Measurements from ENCODE around the gene ARHGAP18.

The ARHGAP18 gene

DNA sequence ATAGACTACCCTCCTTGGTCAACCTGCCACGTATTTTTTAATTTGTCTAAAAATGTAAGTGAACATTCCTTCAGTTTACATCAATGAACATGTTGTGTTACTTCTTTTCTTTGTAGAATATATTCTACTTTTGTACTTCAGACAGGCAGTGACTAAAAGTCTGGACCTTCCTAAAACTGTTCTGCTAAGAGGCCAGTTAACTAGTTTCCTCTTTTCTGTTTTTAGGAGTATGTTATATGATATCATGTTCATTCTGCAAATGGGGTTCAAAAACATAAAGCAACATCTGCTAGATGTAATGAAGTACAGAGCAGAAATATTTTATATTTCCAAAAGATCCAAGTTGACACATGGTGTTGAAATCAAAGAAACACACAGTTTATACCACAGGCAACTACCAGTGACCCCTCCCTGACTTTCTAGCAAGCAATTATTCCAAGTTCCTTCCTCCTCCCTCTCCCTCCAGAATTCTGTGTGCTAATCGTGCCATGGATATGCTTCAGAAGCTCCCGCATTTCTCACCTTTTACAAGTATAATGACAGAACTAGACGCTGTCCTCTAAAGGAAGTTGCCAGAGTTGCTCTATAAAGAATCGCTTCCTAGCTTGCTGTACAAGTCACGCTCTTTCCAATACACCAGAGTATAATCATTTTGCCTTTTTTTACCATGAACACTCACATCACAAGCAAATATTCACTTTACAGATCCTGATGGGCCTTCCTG is 64.7 kb downstream of the ARHGAP18 start:
- no peak overlapping the region for H3K4me3 ChIP-seq (ENCODE audit: low read length)

DNA sequence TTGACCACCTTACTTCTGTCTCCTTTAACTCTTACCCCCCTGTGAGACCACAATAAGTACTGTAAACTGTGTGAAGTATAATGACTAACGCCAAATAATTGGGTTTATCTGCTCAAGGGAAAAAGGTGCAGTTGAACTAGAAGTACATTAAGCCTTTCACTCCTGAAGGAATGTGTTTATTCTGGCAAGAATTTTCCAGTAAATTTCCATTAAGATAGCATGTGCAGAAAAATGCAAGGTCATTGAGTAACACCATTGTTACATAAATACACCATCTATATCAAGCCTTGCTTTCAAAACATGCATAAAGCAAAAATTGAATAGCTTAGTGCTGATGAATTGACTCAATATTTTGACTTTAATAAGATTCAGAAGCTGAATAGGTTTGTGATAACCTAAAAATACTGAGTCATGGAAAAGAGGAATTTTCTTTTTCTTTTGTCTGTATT is 65.4 kb downstream of the ARHGAP18 start:
- no peak for TF ChIP-seq ZNF274 (IDR thresholded peaks at IDR 0.05; ENCODE audit: low read depth, low read length)
- no peak overlapping the region for H3K4me3 ChIP-seq (ENCODE audit: low read length)

More for the DNA sequence above, 64.7 kb downstream of the ARHGAP18 start:
- no peak for TF ChIP-seq ZNF274 (IDR thresholded peaks at IDR 0.05; ENCODE audit: low read depth, low read length)

DNA sequence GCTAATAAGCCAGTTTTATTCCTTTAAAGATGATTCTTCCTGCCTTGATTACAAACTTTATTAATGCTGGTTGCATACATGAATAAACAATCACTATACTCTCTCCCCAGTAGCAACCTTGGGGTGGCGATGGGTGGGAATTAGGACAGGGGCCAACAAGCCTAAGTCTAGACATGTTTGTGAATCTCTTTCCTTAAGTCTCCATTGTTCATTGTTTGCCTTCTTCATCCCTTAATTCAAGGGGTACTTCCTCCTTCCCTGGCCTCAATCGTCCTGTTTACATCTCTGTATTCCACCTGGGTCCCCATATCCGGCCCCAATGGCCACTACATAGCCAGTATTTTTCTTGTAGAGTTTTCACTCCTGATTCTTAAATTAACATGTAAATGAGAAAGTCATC is 66.0 kb downstream of the ARHGAP18 start:
- no peak overlapping the region for H3K4me3 ChIP-seq (ENCODE audit: low read length)

DNA sequence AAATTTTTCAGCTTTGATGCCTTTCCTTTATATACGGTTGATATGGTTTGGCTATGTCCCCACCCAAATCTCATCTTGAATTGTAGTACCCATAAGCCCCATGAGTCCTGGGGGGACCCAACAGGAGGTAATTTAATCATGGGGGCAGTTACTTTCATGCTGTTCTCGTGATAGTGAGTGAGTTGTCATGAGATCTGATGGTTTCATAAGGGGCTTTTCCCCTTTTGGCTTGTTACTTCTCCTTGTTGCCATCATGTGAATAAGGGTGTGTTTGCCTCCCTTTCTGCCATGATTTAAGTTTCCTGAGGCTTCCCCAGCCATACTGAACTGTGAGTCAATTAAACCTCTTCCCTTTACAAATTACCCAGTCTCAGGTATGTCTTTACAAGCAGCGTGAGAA is 66.8 kb downstream of the ARHGAP18 start:
- no peak for TF ChIP-seq ZNF274 (IDR thresholded peaks at IDR 0.05; ENCODE audit: low read depth, low read length)
- no peak overlapping the region for H3K4me3 ChIP-seq (ENCODE audit: low read length)

More for the DNA sequence above, 66.0 kb downstream of the ARHGAP18 start:
- no peak for TF ChIP-seq ZNF274 (IDR thresholded peaks at IDR 0.05; ENCODE audit: low read depth, low read length)

DNA sequence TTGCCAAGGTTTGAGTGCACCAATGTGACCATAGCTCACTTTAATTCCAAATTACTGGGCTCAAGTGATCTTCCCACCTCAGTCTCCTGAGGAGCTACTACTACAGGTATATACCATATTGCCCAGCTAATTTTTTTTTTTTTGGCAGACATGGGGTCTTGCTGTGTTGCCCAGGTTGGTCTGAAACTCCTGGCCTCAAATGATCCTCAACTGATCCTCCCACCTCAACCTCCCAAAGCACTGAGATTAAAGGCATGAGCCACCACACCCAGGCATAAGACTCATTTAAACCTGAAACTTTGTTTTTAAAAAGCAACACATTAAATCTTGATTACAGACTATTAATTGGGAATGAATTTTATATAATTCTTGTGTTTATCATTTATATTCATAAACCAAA is 67.7 kb downstream of the ARHGAP18 start:
- TF ChIP-seq ZNF274 (IDR thresholded peaks at IDR 0.05; ENCODE audit: low read depth, low read length) = no peak
- H3K4me3 ChIP-seq (ENCODE audit: low read length) = no peak overlapping the region

DNA sequence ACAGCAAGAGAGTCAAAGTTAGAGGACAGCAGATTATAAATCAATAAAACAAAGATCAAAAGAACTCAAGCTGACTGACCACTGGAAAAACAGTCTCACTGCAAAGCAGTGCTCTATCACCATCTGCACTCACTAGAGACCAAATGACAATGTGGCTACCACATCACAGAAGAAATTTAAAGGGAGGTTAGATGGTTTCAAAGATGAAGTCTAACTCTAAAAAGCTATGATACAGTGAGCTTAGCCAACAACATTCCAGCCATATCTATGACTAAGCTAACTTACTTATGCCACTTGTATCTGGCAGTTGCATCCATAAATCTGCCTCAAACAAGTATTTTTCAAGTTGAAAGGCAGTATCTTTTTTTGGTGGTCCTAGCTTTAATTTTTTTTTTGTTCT is 68.6 kb downstream of the ARHGAP18 start:
- TF ChIP-seq ZNF274 (IDR thresholded peaks at IDR 0.05; ENCODE audit: low read depth, low read length) = no peak
- no peak overlapping the region for H3K4me3 ChIP-seq (ENCODE audit: low read length)

DNA sequence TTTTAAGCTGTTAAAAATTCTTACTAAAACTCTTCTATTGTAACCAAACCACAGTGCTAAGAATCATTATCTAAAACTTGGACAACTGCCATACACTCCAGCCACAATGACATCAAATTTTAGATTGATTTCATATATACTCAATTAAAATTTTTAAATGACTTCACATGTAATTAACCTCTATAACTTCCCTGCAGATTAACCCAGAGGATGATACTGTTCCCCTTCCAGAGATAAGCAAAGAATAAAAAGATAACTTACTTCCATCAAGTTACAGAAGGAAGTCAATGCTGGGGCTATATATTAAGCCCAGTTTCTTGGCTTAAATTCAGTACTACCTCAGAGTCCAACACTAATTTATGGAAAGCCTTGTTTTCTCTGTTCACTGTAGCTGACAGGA is 71.3 kb downstream of the ARHGAP18 start:
- no peak for TF ChIP-seq ZNF274 (IDR thresholded peaks at IDR 0.05; ENCODE audit: low read depth, low read length)
- H3K4me3 ChIP-seq (ENCODE audit: low read length) = no peak overlapping the region

DNA sequence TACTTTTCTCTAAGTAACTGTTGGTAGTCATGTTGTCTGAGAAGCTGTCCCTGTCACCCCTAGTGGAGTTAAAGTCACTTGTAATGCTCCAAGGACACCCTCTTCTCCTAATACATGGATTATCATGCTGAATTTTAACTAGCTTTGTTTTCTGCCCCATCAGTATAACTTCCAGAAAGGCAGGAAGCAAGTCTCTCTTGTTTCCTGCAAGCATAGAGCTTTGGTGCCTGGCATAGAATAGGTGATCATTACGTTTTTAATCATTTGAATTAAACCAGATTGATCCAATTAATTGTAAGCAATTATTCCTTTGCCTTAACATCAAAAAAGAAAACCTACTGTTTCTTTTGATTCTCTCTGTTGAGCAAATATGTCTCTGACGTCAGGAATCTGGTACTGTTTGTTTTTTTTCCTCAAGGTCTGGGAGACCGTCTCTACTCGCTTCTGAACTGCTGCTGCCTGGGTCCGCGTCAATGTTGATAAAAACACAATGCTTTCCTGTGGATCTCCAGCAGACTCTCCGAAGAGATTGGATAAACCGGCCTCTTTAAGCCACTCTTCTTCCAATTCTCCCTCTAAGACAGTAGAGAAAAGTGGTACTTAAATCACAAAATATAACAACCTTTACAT is 71.8 kb downstream of the ARHGAP18 start:
- no peak for TF ChIP-seq ZNF274 (IDR thresholded peaks at IDR 0.05; ENCODE audit: low read depth, low read length)

DNA sequence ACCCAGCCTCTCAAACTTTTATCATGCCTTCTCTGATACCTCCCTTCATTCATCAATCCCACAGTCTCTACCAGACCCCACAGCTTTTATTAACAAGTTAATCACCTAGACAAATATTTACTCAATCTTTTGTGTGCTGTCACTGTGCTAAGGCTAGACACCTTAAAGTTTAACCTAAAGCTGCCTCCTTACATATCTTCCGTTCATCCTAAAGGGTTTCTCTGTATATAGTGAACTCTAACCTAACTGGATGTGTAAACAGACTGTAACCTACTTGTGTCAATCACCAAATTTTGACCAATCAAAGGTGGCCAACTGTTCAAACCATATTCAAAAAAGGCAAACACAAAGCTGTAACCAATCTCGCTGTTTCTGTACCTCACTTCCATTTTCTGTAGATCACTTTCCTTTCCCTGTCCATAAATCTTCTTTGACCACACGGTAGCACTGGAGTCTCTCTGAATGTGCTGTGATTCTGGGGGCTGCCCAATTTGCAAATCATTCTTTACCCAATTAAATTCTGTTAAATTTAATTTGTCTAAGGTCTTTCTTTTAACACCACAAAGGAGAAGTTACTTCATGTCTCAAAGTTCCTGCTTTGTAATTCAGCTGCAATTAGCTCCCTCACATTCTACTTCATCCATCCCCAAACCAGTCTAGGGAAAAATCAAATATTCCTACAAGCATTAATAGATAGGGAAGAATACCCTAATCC is 72.5 kb downstream of the ARHGAP18 start:
- no peak overlapping the region for H3K4me3 ChIP-seq (ENCODE audit: low read length)
- no peak for TF ChIP-seq ZNF274 (IDR thresholded peaks at IDR 0.05; ENCODE audit: low read depth, low read length)

More for the DNA sequence above, 71.8 kb downstream of the ARHGAP18 start:
- H3K4me3 ChIP-seq (ENCODE audit: low read length) = no peak overlapping the region

DNA sequence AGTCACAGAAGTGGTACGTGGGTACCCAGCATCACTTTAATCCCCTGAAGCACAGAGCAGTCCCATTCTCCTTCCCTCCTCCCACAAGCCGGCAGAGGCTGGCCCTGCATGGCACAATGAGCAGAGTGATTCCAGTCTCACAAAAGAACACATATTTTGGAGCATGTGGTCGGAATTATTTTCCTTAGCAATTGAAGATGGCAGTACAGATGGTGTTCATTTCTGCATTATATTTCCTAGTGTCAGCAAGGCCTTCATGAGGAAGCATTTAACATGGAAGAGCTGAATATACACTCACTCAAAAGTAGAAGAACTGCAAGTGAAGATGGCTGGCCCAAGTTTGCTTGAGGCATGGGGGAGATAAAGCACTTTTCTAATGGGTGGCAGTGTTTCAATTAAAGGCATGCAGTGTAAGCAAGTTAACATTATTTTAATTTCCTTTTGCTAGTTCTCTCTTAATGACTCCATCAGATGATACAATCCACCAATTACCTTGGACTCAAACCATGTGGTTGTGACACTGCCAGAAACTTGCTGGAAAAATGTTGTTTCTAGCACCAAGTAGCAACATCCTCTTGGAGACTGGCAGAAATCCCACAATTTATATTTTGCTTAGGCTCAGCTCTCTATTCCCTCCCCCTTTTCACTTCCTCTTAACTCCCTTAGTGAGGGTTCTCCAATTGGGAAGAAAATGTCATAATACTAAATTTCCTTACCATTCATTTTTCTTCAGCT is 74.4 kb downstream of the ARHGAP18 start:
- H3K4me3 ChIP-seq (ENCODE audit: low read length) = no peak overlapping the region
- TF ChIP-seq ZNF274 (IDR thresholded peaks at IDR 0.05; ENCODE audit: low read depth, low read length) = no peak

DNA sequence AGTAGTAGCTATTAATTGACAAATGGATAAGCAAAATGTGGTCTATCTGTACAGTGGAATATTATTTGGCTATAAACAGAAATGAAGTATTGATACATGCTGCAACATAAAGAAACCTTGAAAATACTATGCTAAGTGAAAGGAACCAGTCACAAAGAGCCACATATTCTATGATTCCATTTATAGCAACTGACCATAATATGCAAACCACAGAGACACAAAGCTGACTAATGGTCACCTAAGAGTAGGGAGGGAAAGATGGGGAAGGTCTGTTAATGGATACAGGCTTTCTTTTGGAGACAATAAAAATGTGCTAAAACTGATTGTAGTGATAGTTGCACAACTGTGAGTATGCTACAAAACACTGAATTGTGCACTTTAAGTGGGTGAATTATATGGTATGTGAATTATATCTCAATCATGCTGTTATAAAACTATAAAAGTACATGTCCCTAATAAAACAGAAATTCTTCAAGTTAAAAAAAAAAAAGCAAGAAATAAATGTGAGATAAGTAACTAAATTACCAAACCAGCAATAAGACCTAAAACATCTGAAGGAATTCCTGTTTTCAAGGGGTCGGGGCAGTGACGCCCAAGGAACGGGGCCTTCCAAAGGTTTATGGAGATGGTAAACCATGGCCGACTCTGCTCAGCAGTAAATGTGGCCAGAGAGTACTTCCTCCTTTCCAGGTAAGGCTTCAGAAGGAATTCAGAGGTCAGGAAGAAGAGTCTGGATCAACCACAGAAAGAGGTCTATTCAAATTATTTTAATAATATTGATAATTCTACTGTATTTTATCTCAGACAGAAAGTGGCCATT is 75.4 kb downstream of the ARHGAP18 start:
- H3K4me3 ChIP-seq (ENCODE audit: low read length) = no peak overlapping the region
- TF ChIP-seq ZNF274 (IDR thresholded peaks at IDR 0.05; ENCODE audit: low read depth, low read length) = no peak

DNA sequence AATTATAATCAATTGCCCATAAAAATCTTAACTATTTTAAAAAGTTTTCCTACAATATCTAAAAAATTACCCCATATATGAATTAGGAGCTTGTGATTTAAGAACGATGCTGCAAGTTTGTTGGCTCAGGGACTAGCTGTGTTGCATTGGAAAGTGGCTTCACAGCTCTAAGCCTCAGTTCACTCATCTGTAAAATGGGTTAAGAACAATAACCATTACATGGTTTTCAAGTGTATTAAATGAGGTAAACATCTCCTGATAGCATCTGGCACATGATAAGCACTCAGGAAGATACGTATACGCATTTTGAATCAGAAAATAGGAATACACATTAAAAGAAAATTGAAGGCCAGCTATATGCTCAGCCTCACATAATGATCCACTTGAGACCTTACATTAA is 76.4 kb downstream of the ARHGAP18 start:
- no peak for TF ChIP-seq ZNF274 (IDR thresholded peaks at IDR 0.05; ENCODE audit: low read depth, low read length)
- no peak overlapping the region for H3K4me3 ChIP-seq (ENCODE audit: low read length)

DNA sequence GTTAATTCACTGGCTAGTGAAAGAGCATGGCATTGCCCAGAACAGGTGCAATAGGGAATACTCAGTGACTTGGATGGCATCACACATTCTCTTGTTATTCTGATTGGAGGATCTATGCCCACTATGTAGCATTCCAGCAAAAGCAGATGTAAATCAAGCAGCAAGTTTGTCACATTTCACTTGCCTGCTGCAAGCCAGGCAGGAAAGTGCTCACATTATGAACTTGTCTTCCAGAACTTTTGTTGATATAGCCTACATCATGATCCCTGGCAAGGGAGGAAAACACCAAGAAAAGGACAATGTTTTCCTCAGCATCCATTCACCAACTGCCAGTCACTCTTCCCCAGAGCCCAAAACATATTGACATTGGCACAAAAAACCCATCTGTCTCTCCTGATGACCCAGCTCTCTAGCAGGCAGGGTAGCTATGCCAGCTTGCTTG is 77.8 kb downstream of the ARHGAP18 start:
- TF ChIP-seq ZNF274 (IDR thresholded peaks at IDR 0.05; ENCODE audit: low read depth, low read length) = no peak
- no peak overlapping the region for H3K4me3 ChIP-seq (ENCODE audit: low read length)
